Lower leg skin (tissue), 4 donors: ENCODE data around the gene ANKS1A. TPM values are rescaled to one million over a fixed set of nuclear protein-coding genes. Genes with fewer than 3 reads are reported as not detected.

Experiments used
- DNase-seq, 2 donors: peaks; one replicate each; pipeline ENCODE4 v3.0.0-alpha.2; 2019; ENCODE audit warnings: low spot score in 2 of 2
- H3K4me3 ChIP-seq: fragments of 200-600 bp; sonication (generic); 2 replicates; pipeline ENCODE4 v1.5.1; 2017; ENCODE audit warnings: mild to moderate bottlenecking, low read depth; ENCODE audit not compliant: poor library complexity, severe bottlenecking
- CTCF ChIP-seq, 3 donors: fragments of 450-650 bp; IDR thresholded peaks; one replicate each; pipeline ENCODE4 v1.5.1; 2016; ENCODE audit warnings: antibody characterized with exemption in 3 of 3, mild to moderate bottlenecking in 3 of 3, moderate library complexity in 2 of 3
- POLR2A ChIP-seq, 2 donors: fragments of 450-650 bp; IDR thresholded peaks; one replicate each; pipeline ENCODE4 v1.6.1; 2016 to 2017; ENCODE audit warnings: antibody characterized with exemption in 2 of 2, mild to moderate bottlenecking in 1 of 2, moderate library complexity in 1 of 2
- WGBS, 2 donors: methylation state at CpG; one replicate each; pipeline ENCODE4 v1.1.5; 2018; 5-methylcytosine and 5-hydroxymethylcytosine counted together
- intact Hi-C: fragments of 100-400 bp; cut with DNase I; formaldehyde crosslinking; loops from one replicate; pipeline ENCODE4 v1.15.0; 2023; ENCODE audit warnings: low total_unique reads
- total RNA-seq, 4 donors: library from RNA; depleted of rRNA; stranded (reverse); fragments of >200 nt; gene quantifications; one replicate each; pipeline ENCODE4 v1.1.0, GENCODE V29; 2016

The ANKS1A gene
- total RNA-seq, 4 donors from 2014 or later, result 22.9 to 27.8 (median 25.3) TPM

DNA sequence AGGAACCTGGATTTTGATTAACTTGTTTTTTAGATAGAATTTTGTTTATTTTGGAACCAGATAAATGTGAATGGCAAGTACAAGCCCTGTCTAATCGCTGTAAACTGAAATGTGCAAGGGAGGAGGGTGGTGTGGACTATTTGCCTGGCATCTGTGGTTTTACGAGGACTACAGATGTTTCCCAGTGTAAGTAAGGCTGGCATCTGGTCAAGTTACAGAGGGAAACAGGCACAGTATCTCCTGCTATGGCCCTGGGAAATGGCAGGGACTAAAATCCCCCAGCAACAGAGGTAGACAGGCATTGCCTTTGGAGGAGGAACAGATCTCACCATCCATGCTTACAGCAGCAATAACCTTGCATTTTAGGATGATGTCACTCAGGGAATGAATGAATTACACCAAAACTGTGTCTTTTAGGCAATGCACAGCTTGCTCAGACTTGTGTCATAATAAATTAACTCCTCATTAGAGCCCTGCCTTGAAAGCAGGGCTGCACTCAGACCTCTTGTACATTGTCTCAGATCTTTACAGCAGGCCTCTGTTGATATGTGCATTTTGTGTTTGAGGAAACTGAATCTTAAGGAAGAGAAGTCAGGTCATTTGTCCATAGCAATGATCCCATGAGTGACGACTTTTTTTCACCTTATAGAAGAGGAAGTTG is 155.8 kb downstream of the ANKS1A start:
- WGBS, 2 donors, result 25 to 26% methylated on average over 3 of the region's 3 CpGs
- no peak overlapping the region for H3K4me3 ChIP-seq
- TF ChIP-seq CTCF (IDR thresholded peaks at IDR 0.05) (no peak), POLR2A (IDR thresholded peaks at IDR 0.05) (no peak)
- intact Hi-C loops, result no loop called here
- DNase-seq, result peak in 1 of 2 donors; percentile 81

DNA sequence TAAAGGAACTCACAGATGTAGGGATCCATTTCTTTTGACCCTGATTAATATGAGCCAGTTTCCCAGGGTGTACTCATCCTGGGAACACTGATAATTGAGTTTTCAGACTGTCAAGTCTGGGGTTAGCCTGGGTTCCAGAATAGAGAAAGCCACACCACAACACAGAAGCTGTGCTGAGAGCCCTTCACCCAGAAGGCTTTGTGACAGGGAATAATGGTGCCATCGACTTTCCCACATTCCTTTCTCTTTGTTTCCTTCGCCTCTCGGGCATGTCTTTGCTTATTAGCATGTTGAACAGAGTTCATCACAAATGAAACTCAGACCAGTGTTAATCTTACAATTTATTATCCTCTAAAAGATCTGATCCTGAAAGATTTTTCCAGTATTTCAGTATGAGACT is 157.0 kb downstream of the ANKS1A start:
- intact Hi-C loops, result no loop called here
- TF ChIP-seq CTCF (IDR thresholded peaks at IDR 0.05), result no peak
- no peak for TF ChIP-seq POLR2A (IDR thresholded peaks at IDR 0.05)
- WGBS, 2 donors, result 20 to 25% methylated on average over 3 of the region's 3 CpGs
- no peak overlapping the region for H3K4me3 ChIP-seq
- peak in 1 of 2 donors; percentile 26 for DNase-seq

GRCh38 chr6:35046862-35047261 is 157.8 kb downstream of the ANKS1A start:
- DNase-seq, result no peak
- no peak overlapping the region for H3K4me3 ChIP-seq
- TF ChIP-seq CTCF (IDR thresholded peaks at IDR 0.05), result no peak
- TF ChIP-seq POLR2A (IDR thresholded peaks at IDR 0.05), result no peak
- 45 to 59% methylated on average over 1 of the region's 1 CpG for WGBS, 2 donors
- intact Hi-C loops, result no loop called here

GRCh38 chr6:35047265-35048011 is 158.4 kb downstream of the ANKS1A start:
- WGBS, 2 donors, result 48 to 53% methylated on average over 7 of the region's 7 CpGs
- intact Hi-C loops, result no loop called here
- no peak overlapping the region for H3K4me3 ChIP-seq
- peak in 1 of 2 donors; percentile 84 for DNase-seq
- TF ChIP-seq POLR2A (IDR thresholded peaks at IDR 0.05) (no peak), CTCF (IDR thresholded peaks at IDR 0.05) (no peak)

GRCh38 chr6:35048031-35048613 is 159.1 kb downstream of the ANKS1A start:
- no peak overlapping the region for H3K4me3 ChIP-seq
- DNase-seq, result peak in 1 of 2 donors; percentile 82
- WGBS, 2 donors, result 64 to 69% methylated on average over 12 of the region's 12 CpGs
- TF ChIP-seq CTCF (IDR thresholded peaks at IDR 0.05) (no peak), POLR2A (IDR thresholded peaks at IDR 0.05) (no peak)
- intact Hi-C loops, result no loop called here
